NCI-H2196 treated with DMSO at 0.1 percent for 48 hours (cell line): ENCODE data around the gene DCN.

Experiments
- DNase-seq: peaks from one replicate; lab custom pipeline; 2025; ENCODE audit not compliant: unreplicated experiment; lab: John Stamatoyannopoulos, UW

Gene DCN

DNA sequence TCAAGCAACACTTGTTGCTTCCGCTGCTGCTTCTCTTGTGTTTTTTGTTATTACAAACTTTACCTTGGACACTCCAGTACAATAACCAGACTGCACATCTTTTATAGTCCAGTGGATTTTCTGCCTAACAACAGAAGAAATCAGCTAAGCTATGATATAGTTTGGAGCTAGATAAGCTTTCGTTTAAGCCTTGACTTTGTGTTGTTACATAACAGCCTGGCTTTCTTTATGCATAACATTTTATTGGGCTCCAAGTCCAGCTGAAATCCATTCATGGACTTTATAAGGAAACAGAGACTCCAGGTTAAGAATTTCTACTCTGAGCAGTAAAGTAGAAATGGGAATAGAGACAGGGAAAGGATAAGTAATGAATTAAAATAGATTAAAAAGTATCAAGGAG, 3.5 kb upstream of the DCN start:
- no peak for DNase-seq

DNA sequence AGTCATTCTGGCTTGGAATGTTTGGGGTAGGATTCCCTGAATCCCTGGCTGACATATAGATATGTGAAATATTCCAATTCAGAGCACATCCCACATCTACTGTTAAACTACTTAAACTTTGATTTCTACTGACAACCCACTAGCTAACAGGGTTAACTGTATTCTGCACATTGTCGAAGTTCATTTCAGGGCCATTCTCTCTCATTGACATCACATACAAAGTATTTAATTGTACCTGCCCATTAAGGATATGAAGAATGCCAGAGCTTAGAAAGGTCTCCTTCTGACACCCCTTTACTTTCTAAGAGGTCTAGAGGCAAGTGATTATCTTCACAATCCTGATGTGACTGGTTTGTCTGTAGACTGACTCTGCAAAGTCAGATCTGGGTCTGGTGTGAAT, 2.8 kb upstream of the DCN start:
- no peak for DNase-seq

DNA sequence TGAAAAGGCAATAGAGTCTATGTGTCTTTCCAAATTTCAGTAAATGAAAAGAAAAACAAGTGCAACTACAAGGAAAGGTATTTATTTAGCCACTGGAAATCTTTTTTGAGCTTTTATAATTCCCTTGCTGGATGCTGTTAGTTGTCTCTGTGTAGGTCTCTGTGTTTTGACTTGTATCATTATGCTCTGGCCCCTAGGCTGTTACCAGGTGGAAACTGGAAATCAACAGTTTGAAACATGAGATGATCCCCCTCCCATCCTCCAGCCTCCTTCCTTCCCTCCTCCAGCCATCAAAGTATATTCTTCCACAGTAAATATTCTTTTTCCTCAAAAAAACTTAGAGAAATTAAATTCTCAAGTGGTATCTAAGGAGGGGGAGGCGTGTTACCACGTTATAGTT, 934 bp upstream of the DCN start:
- DNase-seq, result no peak

DNA sequence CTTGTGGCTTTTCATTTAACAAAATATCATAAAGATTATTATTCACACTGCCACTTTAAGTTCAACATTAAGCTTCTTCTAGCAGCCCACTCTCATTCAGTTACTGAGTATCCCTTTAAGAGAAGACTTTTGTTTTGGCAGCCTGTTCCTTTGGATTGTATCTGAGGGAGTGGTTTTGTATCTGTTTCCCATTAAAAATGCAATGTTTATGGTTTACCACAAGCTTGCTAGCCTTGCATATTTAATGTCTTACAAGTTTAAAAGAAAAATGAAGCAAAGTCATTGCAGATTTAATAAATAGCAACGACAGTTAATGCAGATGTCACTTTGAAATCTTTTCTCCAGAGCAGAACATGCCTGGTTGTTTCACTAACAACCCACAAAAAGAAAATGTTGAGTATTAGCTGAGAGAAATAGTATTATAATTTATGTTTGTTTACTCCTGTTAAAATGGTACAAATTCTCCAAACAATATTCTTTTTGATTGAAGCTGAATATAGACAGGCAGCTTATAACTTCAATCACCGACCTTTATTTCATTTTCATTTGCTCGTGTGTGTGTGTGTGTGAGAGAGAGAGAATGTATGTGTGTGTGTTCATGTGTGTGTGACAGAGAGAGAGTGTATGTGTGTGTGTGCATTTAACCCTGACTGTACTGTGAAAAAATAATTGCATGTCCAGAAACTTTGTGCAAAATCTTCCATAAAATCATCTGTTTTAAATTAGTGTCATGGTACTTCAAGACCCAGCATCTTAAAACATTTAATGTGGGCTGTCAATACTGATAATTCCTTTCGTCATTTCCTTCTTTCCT, 1.8 kb downstream of the DCN start:
- DNase-seq, result no peak

DNA sequence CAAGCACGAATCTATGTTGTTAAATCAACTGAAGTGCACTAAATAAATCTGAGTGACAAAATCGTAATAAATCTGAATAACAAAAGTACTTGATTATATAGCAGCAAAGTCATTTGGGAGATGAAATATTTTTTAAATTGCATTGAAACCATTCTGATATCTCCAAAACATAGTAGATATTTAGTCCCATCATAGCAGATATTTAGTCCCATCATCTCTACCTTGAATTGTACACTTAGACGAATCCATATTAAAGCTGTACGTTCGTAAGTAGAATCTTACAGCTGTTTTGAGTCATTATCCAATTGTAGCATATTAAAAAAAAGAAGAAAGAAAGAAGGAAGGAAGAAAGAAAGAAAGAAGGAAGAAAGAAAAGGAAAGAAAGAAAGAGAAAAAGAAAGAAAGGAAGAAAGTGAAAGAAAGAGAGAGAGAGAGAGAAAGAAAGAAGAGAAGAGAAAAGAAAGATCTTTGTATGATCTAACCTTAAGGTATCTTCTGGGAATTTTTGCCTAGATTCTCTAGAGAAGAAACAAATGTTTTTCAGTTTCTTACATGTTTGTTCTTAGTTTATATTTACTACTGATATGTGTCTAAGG, 2.6 kb downstream of the DCN start:
- no peak for DNase-seq

DNA sequence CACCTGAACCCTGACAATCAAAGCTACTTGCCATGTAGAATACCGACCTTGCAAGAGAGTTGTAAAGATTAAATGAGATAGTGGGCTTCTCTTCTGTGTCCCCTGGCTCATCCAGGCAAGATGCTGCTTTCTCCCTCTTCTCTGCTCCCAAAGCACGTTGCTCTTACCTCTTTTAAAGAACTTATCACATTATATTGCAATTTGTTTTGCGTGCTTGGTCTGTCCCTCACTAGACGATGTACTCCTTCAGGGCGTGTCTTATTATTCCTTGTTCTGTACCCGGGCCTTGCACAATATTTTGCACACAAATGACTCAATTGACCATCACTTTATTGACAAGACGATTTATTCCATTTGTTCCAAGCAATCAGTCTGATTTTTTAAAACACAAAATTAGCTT, 3.3 kb downstream of the DCN start:
- DNase-seq, result no peak

DNA sequence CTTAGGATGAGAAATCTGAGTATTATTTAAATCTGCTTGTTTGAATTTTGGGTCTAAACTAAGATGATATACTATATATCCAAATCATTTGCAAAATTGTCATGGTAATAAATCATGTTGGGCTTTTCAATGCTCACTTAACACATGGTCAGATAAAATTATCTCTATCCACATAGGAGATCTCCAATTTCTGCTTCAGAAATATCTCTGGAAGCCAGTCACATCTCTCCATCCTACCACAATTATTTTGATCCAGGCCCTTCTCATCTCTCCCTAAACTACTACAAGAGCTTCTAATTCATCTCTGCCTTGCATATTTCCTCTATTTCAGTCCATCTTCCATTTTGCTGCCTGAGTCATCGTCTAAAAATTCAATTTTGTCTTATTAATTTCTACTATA, 3.8 kb downstream of the DCN start:
- no peak for DNase-seq

DNA sequence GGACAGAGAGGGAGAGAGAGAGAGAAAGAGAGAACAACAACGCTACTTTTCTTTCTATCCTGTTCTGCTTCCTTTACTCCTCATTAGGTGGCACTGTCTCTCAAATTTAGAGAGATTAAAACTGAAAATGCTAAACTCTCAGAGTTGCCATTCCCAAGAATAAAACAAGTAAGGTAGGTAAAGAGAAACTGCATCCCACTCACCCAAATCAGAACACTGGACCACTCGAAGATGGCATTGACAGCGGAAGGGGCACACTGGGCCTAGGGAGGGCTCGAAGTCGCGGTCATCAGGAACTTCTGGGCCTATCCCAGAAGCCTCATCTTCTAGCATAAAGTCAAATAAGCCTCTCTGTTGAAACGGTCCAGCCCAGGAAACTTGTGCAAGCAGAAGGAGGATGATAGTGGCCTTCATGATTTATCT, 4.5 kb downstream of the DCN start:
- DNase-seq, result no peak

DNA sequence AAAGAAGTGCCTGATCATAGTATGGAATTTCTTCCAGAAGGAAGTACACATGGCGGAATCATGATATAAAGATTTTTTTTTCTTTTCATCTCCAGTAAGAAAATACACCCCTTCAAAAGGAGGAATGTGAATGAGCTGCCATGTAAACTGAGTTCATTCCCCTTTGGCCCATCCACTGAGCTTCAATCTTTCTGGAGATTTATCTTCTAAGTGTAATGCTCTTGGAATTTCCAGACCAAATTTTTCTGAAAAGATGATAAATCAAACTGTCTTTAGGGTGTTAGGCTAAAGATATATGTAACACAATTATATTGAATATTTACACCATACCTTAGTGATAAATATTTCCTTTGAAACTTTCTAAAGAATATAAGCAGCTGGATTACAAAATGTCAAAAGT, 5.2 kb downstream of the DCN start:
- no peak for DNase-seq

DNA sequence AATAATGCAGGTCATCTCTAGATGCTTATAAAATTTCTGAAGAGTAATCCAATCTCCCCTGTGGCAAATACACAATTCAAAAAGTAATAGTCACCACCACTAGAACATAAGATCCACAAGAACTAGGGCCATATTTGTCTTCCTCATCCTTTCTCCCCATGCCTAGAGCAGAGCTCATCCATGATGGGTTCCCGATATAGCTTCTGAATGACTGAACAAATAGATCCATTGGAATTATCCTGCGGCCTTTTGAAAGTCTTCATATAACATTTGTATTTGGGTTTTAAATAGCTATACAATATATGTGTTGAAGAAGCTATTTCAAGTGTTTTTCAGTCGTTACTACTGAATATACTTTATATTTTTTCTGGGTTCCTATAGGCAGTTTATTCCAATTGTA, 5.7 kb downstream of the DCN start:
- DNase-seq, result no peak

DNA sequence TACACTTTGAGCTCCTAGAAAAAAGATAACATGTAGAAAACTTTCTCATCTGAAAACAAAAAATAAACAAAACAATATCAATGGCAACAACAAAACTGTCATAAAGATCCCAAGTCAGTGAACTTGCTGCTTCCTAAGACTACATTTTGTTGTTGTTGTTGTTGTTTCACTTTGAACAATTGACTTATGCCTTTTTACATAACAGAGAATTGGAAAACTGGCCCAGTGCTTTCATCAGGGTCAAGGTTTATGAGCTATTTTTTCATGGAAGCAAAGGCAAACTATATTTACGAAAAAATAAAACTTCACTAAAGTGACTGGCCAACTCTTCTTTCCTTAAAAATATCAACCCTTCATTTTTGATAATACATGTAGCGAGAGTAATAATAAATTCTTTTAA, 6.3 kb downstream of the DCN start:
- no peak for DNase-seq

DNA sequence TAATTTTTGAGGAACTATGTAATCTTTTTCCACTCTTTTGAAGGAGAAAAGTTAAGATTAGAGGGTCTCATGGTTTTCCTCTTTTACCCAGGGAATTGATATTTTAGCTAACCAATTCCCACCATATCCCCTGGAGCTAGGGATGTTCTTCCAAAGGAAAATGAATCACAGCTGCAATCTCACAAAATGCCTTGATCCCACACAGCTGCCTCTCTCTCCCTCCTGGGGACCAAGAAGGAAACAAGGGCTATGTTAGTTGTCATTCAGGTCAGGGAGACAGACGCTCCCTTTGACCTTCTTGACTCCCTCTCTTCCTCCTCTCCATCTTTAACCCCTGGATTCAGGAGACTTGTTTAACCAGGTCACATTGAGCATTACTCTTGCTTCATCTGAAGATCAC, 9.5 kb downstream of the DCN start:
- DNase-seq, result no peak

DNA sequence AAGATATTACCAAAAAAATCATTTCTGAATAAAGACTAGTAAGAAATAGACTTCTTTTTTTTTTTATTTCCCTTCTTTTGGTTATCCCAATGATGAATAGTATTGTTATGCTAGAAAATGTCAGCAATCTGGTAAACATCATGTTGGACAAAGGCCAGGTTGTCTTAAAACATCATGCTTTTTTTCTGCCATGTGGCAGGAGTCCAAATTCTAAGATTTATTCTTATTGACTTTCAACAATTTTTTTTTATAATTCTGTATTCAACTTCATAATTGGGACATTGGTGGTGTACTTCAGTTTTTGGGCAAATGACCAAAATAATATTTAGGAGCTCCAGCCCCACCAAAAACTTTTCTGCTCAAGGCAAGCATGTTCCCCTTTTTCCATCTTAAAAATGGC, 10.5 kb downstream of the DCN start:
- no peak for DNase-seq

DNA sequence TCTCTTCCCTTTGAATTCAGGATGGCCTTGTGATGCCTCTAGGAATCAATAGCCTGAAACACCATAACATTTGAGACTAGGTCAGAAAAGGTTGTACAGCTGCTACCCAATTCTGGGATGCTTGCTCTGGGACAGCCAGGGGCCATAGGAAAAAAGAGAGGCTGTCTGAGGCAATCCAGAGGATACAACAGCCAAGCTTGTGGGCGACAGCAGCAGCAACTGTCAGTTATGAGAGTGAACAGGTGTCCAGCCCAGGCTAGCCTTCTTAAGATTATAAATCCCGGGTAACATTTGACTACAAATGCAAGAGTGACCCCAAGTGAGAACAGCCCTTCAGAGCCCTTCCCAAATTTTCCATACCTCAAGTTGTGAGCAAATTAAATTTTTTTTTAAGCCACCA, 11.1 kb downstream of the DCN start:
- no peak for DNase-seq

DNA sequence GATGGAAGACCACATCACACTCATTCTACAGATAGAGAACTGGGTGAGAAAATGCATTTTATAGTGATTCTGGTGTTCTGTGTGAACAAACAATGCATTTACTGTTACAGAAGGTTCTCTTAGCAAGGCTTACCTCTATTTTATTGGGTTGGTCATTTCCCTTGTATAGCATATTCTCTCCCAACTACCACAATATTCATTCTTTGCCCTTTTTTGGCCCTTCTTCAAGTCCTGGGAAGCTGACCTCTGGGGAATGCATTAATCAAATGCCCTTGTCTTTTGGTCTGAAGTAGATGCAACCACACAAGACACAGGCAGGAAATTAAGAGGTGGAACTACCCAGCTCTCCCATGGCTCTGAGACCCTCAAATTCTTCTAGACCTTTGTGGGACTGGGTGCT, 19.5 kb downstream of the DCN start:
- DNase-seq, result no peak

DNA sequence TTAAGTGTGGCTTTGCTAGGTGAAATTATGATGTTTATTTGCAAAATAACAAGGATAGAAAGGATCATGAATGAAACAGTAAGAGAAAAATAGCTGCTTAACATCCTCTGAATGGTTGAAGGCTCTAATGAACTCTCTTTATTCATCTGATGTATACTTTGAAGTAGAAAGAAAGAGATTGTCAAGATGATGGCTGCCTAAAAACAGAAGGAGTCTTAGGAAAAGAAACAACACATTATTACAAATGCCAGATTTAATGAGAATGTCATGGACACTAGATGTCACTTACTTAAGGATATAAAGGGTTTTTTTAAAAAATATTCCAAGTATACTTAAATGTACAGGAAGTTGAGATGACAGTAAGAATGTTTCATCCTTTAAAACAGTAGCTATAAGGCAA, 21.6 kb downstream of the DCN start:
- DNase-seq, result no peak

DNA sequence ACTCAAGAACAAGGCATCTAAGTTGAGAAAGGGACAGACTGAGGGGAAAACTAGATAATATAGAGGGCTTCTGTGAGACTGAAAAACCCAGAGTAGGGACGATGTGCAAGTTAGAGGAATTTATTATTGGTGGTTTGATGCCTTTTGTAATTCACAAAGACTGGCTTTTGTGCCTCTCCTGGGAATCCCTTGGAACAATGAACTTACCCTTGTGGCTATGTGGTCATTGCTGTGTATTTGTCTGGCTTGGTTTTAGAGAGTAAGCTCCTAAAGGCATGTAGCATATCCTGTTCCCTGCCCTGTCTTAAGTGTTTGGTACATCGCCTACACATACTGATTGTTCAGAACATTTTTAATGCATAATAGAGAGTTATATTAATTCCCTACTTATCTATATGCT, 26.6 kb downstream of the DCN start:
- DNase-seq, result no peak

DNA sequence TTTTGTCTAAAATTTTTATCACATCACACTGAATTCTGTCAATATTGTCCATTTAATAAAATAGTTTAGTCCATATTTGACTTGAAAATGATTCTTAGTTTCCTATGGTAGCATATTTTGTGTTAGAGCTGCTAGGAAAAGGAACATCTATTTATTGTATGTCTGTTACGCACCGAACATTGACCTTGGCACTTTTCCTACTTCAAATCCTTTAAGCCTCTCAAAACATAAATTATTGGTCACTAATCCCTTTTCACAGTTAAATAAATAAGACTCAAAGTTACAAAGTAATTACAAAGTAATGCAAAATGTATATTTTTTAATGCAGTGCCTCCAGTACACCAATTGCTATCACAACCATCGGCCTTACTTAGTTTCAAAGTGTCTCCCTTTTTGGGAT, 28.5 kb downstream of the DCN start:
- no peak for DNase-seq

DNA sequence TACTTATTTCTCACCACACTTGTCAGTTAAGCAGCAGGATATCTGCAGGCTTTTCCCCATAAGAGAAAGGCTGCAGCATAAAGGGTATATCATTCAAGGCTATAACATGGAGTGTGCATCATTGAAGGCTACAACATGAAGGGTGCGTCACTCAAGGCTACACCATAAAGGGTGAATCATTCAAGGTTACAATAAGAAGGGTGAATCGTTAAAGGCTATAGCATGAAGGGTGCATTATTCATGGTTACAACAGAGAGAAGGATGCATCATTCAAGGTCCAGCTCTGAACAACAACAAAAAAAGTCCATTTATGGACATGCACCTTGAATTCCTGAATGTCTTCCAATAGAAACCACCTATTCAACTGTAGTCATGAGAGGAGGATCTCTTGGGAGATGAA, 38.6 kb downstream of the DCN start:
- no peak for DNase-seq

DNA sequence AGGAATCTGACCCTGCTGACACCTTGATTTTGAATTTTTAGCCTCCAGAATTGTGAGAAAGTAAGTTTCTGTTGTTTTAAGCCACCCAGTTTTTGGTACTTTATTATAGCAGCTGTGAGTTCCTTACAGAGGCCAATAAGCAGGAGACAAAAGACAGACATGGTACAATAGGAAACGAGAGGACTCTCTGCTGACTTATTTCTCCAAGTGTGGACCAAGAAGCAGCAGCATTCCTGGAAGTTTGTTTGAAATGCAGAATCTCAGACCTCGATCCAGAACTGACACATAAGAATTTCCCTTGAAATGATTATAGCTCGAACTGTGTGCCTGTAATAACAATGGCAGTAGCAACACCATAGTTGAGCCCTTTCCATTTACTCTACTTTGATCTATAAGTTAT, 39.4 kb downstream of the DCN start:
- DNase-seq, result no peak

DNA sequence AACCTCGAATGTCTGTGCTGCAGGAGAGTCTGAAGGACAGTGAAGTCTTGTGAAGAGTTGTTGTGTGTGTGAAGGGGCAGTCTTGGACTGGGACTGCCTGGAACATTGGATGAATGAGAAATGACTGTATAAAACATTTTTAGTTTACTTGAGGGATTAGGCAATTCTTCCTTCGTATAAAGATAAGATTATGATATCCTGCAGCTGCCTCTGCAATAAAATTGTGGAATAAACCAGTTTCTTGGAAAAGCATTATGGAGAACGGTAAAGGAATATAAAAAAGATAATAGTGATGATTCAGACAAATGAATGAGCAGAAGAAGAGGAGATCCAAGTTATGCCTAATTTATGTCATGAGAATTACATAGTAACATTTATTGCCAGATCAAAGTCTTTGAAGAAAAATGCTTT, 40.4 kb downstream of the DCN start:
- no peak for DNase-seq

DNA sequence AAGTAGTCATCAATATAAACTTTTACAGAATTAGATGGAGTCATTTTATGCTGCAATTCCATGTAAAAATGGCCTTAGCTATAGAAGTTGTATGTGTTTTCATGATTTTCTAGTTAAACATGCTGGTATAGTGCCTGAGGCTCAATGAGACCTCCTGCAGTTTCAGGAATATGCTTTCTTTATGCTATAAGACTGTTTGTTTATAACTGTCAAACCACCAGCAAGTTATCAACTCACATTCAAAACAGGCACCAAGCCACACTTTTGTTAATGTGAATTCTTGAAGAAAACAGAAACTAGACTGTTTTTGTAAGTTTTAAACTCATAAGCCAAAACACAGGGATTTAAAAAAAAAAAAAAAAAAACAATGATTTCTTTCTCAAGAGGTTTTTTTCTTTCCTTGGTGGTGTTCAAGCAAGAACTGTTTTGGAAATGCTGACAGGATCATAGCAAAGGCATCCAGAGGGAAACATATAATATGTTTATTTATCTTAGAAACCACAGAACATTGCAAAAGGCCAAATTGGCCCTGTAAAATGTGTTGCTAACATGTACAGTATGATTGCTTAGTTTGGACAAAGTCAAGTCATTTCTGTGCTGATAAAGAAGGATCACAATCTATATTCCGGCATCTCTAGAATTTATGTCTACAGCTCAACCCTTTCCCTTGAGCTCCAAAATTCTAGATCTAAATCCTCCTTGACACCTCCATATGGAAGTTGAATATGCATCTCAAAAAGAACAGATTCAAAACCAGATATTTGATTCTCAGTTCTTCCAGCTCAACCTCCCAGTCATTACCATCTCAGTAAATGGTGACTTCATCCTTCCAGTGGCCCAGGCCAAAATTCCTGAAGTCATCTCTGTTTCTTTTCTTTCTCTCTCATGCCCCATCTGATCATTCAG, 42.3 kb downstream of the DCN start:
- DNase-seq, result no peak
